NT2/D1 (cell line): ENCODE measurements around the gene HP1BP3.

Experiments used
- SUZ12 ChIP-seq: IDR thresholded peaks from 2 replicates; pipeline ENCODE4 v1.6.1; 2011; ENCODE audit not compliant: insufficient read length, insufficient read depth; ENCODE audit errors: extremely low read depth
- YY1 ChIP-seq: IDR thresholded peaks from 2 replicates; pipeline ENCODE4 v1.6.1; 2011; ENCODE audit not compliant: insufficient read length, insufficient read depth
- ZNF274 ChIP-seq: IDR thresholded peaks from 2 replicates; pipeline ENCODE4 v1.6.1; 2011; ENCODE audit warnings: mild to moderate bottlenecking, low read depth, low read length

DNA sequence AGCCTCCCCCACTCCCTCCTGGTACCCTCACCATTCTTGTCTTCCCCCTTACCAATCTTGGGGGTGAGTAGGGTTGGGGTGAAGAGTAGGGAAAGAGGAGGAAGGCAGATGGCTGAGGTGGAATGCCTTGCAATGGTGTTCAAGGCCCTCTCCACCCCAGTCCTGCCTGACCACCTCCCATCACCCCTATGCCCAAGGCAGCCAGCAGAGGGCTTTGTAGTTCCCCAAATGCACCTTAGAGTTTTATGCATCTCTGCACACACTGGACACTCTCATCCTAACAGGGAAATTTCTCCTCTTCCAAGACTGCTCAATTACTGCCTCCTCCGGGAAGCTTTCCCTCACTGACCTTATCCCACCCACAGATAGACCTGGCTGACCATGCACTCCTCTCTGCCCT lies 84.7 kb downstream of the HP1BP3 start:
- no peak for TF ChIP-seq ZNF274
- no peak for TF ChIP-seq YY1
- TF ChIP-seq SUZ12, result no peak
